Fibroblast of lung (primary cell): ENCODE results near the gene AGO3. TPM values are rescaled to one million over a fixed set of nuclear protein-coding genes. Genes with fewer than 3 reads are reported as not detected.
A peak's percentile ranks its signal among the peaks of the same experiment; 100 is the strongest.

ENCODE experiments used
- DNase-seq, 2 donors: peaks; one replicate each; pipeline versions ENCODE4 v3.0.0 to v3.0.0-alpha.2; 2010; ENCODE audit warnings: low read depth in 2 of 2
- H2AFZ ChIP-seq: 2 replicates; pipeline ENCODE4 v1.5.1; 2012; ENCODE audit warnings: low read length, control low read depth, inconsistent platforms
- H3K27ac ChIP-seq: 2 replicates; pipeline ENCODE4 v1.5.1; 2011; ENCODE audit warnings: low read length, control low read depth; ENCODE audit not compliant: insufficient read depth
- H3K27me3 ChIP-seq: 2 replicates; pipeline ENCODE4 v1.5.1; 2011; ENCODE audit warnings: mild to moderate bottlenecking, low read length; ENCODE audit not compliant: control insufficient read depth, insufficient read depth
- H3K36me3 ChIP-seq: 2 replicates; pipeline ENCODE4 v1.5.1; 2011; ENCODE audit warnings: low read length; ENCODE audit not compliant: control insufficient read depth, insufficient read depth
- H3K4me1 ChIP-seq: 2 replicates; pipeline ENCODE4 v1.5.1; 2011; ENCODE audit warnings: low read length; ENCODE audit not compliant: control insufficient read depth, insufficient read depth; ENCODE audit errors: extremely low read depth
- H3K4me2 ChIP-seq: 2 replicates; pipeline ENCODE4 v1.5.1; 2011; ENCODE audit warnings: low read length, control low read depth; ENCODE audit not compliant: insufficient read depth; ENCODE audit errors: extremely low read depth
- H3K4me3 ChIP-seq, 4 experiments: fragments of 200-600 bp in 1 of 4; sonication (generic) in 1 of 4; replicated peaks in 1 of 4; 2 replicates each; pipeline ENCODE4 v1.5.1; 2011 to 2016; ENCODE audit warnings: low read length in 4 of 4, low read depth in 3 of 4, mild to moderate bottlenecking in 3 of 4, control low read depth in 2 of 4, inconsistent platforms in 1 of 4, mixed read lengths in 1 of 4; ENCODE audit not compliant: insufficient read depth in 1 of 4; ENCODE audit errors: control extremely low read depth in 1 of 4
- H3K79me2 ChIP-seq: 2 replicates; pipeline ENCODE4 v1.5.1; 2012; ENCODE audit warnings: mild to moderate bottlenecking, low read length, inconsistent platforms; ENCODE audit not compliant: control insufficient read depth, insufficient read depth
- H3K9ac ChIP-seq: 2 replicates; pipeline ENCODE4 v1.5.1; 2011; ENCODE audit warnings: mild to moderate bottlenecking, low read length, control low read depth; ENCODE audit not compliant: insufficient read depth
- H3K9me3 ChIP-seq: 2 replicates; pipeline ENCODE4 v1.5.1; 2012; ENCODE audit warnings: low read depth, low read length; ENCODE audit not compliant: control insufficient read depth, insufficient read depth
- H4K20me1 ChIP-seq: 2 replicates; pipeline ENCODE4 v1.5.1; 2011; ENCODE audit warnings: low read length; ENCODE audit not compliant: control insufficient read depth, insufficient read depth; ENCODE audit errors: extremely low read depth
- EZH2 ChIP-seq: IDR thresholded peaks from 2 replicates; pipeline ENCODE4 v1.5.1; 2012; ENCODE audit warnings: low read length, control low read depth, mild to moderate bottlenecking; ENCODE audit errors: missing control alignments
- polyA plus RNA-seq, 2 donors: library from polyadenylated mRNA; depleted of rRNA in 1 of 2; stranded (reverse) in 1 of 2; unstranded in 1 of 2; fragments of >200 nt; gene quantifications; 2 replicates each; pipeline ENCODE4 v1.2.1, GENCODE V29; 2011 to 2012; ENCODE audit warnings: missing spikeins in 1 of 2
- total RNA-seq: library from RNA; depleted of rRNA; stranded (reverse); fragments of >200 nt; gene quantifications from 2 replicates; pipeline ENCODE4 v1.2.1, GENCODE V29; 2014
- TF ChIP-seq, protein P1 (sequence below), 2 donors: IDR thresholded peaks in 1 of 2; conservative IDR thresholded peaks in 1 of 2; 1 replicate in 1 of 2; 2 replicates in 1 of 2; pipeline ENCODE4 v1.5.1; 2011 to 2012; ENCODE audit warnings: low read length in 2 of 2, control low read depth in 1 of 2, inconsistent platforms in 1 of 2, low read depth in 1 of 2, mild to moderate bottlenecking in 1 of 2

Gene AGO3
- total and polyA plus RNA-seq, 2 donors (not counting 1 experiment from before 2014, with no cell fraction given): 12.9 to 19.6 TPM

DNA sequence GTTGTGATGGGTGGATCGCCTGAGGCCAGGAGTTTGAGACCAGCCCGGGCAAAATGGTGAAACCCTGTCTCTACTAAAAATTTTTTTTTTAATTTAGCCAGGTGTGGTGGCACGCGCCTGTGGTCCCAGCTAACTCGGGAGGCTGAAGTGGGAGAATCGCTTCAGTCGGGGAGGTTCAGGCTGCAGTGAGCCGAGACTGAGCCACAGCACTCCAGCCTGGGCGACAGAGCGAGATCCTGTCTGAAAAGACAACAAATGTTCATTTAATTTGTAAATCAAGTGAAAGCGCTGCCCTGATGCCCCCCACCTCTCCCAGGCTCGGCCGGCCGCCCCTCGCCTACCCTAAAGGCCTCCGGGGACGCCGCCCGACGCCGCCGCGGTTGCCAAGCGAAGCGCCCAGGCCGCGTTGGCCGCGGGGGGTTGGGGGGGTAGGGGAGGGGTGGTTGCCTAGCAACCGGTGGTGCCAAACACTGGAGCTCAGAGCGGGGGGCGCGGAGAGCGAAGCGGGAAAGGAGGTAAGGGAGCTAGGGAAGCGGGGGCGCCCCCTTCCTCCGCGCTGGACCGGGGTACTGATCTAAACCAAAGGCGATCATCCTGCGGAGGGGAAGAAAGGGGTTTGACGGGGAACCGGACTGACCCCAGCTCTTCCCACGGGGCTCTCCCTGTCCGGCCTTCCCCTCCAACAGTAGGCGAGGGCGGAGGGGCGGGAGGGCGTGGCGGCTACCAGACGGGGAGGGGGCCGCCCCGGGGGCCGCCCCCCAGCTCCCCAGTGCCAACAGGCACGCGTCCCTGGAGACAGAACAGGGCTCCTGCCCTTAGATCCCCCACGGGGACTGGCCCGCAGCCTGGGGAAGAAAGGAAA is 153.0 kb downstream of the AGO3 start, which contains the start of gene TEKT2:
Gene TEKT2 (plus strand): TSS at position 460 of the 862 bp plus-strand sequence. CDS start 828 bp downstream, outside the sequence.
- peak within 1 kb of the TSS; percentile 28 for H2AFZ ChIP-seq
- peak in 1 of 2 donors; percentile 18 for DNase-seq
- no peaks in the 10 kb centered on the region for H3K27me3 ChIP-seq
- H3K4me3 ChIP-seq: peak within 1 kb of the TSS; percentile 21 to 55 (median 46)
- H3K9me3 ChIP-seq: no peaks in the 10 kb centered on the region
- H3K27ac ChIP-seq: no peak within 1 kb of the TSS
- H3K4me1 ChIP-seq: no peaks in the 10 kb centered on the region
- peak within 1 kb of the TSS; percentile 75 for H3K4me2 ChIP-seq
- H3K79me2 ChIP-seq: peaks cover 1% of the 10 kb centered on the region
- H4K20me1 ChIP-seq: no peaks in the 10 kb centered on the region
- no peak for TF ChIP-seq EZH2
- TF ChIP-seq, protein P1, sequence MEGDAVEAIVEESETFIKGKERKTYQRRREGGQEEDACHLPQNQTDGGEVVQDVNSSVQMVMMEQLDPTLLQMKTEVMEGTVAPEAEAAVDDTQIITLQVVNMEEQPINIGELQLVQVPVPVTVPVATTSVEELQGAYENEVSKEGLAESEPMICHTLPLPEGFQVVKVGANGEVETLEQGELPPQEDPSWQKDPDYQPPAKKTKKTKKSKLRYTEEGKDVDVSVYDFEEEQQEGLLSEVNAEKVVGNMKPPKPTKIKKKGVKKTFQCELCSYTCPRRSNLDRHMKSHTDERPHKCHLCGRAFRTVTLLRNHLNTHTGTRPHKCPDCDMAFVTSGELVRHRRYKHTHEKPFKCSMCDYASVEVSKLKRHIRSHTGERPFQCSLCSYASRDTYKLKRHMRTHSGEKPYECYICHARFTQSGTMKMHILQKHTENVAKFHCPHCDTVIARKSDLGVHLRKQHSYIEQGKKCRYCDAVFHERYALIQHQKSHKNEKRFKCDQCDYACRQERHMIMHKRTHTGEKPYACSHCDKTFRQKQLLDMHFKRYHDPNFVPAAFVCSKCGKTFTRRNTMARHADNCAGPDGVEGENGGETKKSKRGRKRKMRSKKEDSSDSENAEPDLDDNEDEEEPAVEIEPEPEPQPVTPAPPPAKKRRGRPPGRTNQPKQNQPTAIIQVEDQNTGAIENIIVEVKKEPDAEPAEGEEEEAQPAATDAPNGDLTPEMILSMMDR (conservative IDR thresholded peaks at IDR 0.05 in 1 of 2, IDR thresholded peaks at IDR 0.05 in 1 of 2; ENCODE audit: low read depth in 1 of 2, low read length in 2 of 2): no peak
- H3K36me3 ChIP-seq: no peaks in the 10 kb centered on the region
- H3K9ac ChIP-seq: peak within 1 kb of the TSS; percentile 48

DNA sequence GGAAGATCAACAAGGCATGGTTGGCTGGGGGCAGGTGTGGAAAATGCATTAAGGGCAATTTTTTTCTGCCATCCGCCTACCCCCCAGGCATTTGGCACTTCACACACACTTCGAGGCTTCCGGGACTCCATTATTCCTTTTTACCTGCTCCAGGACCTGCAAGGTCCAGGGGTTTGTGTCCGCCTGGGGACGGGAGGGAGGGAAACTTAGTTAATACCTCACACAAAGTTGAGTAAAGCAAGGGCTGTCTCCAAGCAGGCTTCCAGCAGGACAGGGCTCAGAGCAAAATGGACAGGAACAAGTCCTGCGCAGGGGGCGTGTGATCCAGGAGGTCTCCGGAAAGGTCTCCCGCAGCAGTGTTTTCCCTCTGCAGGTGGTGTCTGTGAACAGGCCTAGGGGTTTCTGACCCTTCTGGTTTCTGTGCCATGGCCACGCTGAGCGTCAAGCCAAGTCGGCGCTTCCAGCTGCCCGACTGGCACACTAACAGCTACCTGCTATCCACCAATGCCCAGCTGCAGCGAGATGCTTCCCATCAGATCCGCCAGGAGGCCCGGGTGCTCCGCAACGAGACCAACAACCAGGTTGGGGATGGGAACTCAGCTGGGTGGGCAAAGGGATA is 153.7 kb downstream of the AGO3 start:
- H3K79me2 ChIP-seq: peaks cover 8% of the 10 kb centered on the region
- no peak for DNase-seq
- no peak overlapping the region for H3K27ac ChIP-seq
- peaks cover 3% of the 10 kb centered on the region for H3K4me1 ChIP-seq
- TF ChIP-seq, protein P1 (conservative IDR thresholded peaks at IDR 0.05 in 1 of 2, IDR thresholded peaks at IDR 0.05 in 1 of 2; ENCODE audit: low read depth in 1 of 2, low read length in 2 of 2): no peak
- TF ChIP-seq EZH2: no peak
- H3K9ac ChIP-seq: no peak overlapping the region
- H3K27me3 ChIP-seq: no peaks in the 10 kb centered on the region
- H3K4me3 ChIP-seq: peak overlapping the region in 3 of 4 experiments; percentile 21 to 55 (median 54)
- no peaks in the 10 kb centered on the region for H3K9me3 ChIP-seq
- no peak overlapping the region for H2AFZ ChIP-seq
- peak overlapping the region; percentile 75 for H3K4me2 ChIP-seq
- no peaks in the 10 kb centered on the region for H3K36me3 ChIP-seq
- no peaks in the 10 kb centered on the region for H4K20me1 ChIP-seq

DNA sequence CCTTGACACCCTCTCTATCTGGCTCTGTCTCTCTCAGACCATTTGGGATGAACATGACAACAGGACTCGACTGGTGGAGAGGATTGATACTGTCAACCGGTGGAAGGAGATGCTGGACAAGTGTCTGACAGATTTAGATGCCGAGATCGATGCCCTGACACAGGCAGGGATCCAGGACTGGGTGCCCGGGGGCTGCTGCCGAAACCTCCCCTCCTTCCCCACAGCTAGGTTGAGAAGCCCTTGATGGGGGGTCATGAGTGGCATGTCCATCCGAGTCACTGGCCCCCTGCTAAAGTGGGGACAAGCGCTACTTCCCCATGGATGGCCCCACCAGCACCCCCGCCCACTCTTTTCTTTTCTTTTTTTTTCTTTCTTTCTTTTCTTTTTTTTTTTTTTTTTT is 154.2 kb downstream of the AGO3 start:
- Histone ChIP-seq H3K27ac (no peak overlapping the region), H4K20me1 (no peaks in the 10 kb centered on the region), H2AFZ (no peak overlapping the region), H3K4me3 (no peak overlapping the region), H3K79me2 (peaks cover 13% of the 10 kb centered on the region), H3K9me3 (no peaks in the 10 kb centered on the region), H3K27me3 (no peaks in the 10 kb centered on the region), H3K4me1 (peaks cover 8% of the 10 kb centered on the region), H3K4me2 (no peak overlapping the region), H3K36me3 (no peaks in the 10 kb centered on the region), H3K9ac (no peak overlapping the region)
- no peak for TF ChIP-seq EZH2
- TF ChIP-seq, protein P1 (conservative IDR thresholded peaks at IDR 0.05 in 1 of 2, IDR thresholded peaks at IDR 0.05 in 1 of 2; ENCODE audit: low read depth in 1 of 2, low read length in 2 of 2): no peak
- DNase-seq: no peak
